Vagina (tissue), 2 donors: Measurements from ENCODE around the gene DLG2. TPM values are rescaled to one million over a fixed set of nuclear protein-coding genes. Genes with fewer than 3 reads are reported as not detected.

ENCODE experiments used
- DNase-seq, 2 donors: peaks; one replicate each; pipeline ENCODE4 v3.0.0-alpha.2; 2017; ENCODE audit errors: extremely low spot score in 2 of 2
- H3K27ac ChIP-seq: fragments of 200-600 bp; sonication (generic); one replicate; pipeline ENCODE4 v1.5.1; 2019
- H3K27me3 ChIP-seq: fragments of 200-600 bp; sonication (generic); one replicate; pipeline ENCODE4 v1.5.1; 2019
- H3K36me3 ChIP-seq, 2 donors: fragments of 200-600 bp; sonication (generic); one replicate each; pipeline ENCODE4 v1.5.1; 2017 to 2019
- H3K4me1 ChIP-seq: fragments of 200-600 bp; sonication (generic); one replicate; pipeline ENCODE4 v1.5.1; 2019
- H3K4me3 ChIP-seq, 2 donors: fragments of 200-600 bp; sonication (generic); 1 replicate in 1 of 2; 2 replicates in 1 of 2; pipeline ENCODE4 v1.5.1; 2016 to 2019
- H3K9me3 ChIP-seq: fragments of 200-600 bp; sonication (generic); one replicate; pipeline ENCODE4 v1.5.1; 2019
- CTCF ChIP-seq, 3 experiments: fragments of 450-650 bp in 2 of 3; fragments of 200-600 bp in 1 of 3; sonication (generic) in 1 of 3; IDR thresholded peaks; one replicate each; pipeline ENCODE4 v1.5.1; 2017 to 2019; ENCODE audit warnings: antibody characterized with exemption in 3 of 3, mild to moderate bottlenecking in 2 of 3, moderate library complexity in 2 of 3
- POLR2A ChIP-seq, 2 donors: fragments of 450-650 bp; IDR thresholded peaks; one replicate each; pipeline ENCODE4 v1.6.1; 2017; ENCODE audit warnings: antibody characterized with exemption in 2 of 2, mild to moderate bottlenecking in 2 of 2, moderate library complexity in 2 of 2
- POLR2AphosphoS5 ChIP-seq, 2 donors: sonication (generic); formaldehyde crosslinking; IDR thresholded peaks; one replicate each; pipeline ENCODE4 v1.9.0; 2017; ENCODE audit warnings: antibody characterized with exemption in 2 of 2, mild to moderate bottlenecking in 2 of 2, low read depth in 1 of 2; ENCODE audit not compliant: insufficient read depth in 1 of 2
- intact Hi-C: fragments of 100-400 bp; cut with DNase I; formaldehyde crosslinking; loops from one replicate; pipeline ENCODE4 v1.15.1; 2023
- total RNA-seq: library from RNA; depleted of rRNA; stranded (reverse); fragments of >200 nt; gene quantifications from one replicate; pipeline ENCODE4 v1.2.3, GENCODE V29; 2016

The DLG2 gene
- total RNA-seq, 1 donor from 2014 or later: 10.1 TPM

- no peaks in the 10 kb centered on the region for H3K9me3 ChIP-seq
- intact Hi-C loops: no loop called here
- H3K4me3 ChIP-seq: no peak overlapping the region
- no peaks in the 10 kb centered on the region for H3K4me1 ChIP-seq
- no peaks in the 10 kb centered on the region for H3K27me3 ChIP-seq
- H3K36me3 ChIP-seq: no peaks in the 10 kb centered on the region
- no peak for TF ChIP-seq POLR2A (IDR thresholded peaks at IDR 0.05)
- TF ChIP-seq CTCF (IDR thresholded peaks at IDR 0.05): no peak
- no peak for TF ChIP-seq POLR2AphosphoS5 (IDR thresholded peaks at IDR 0.05; ENCODE audit: insufficient read depth in 1 of 2, low read depth in 1 of 2)
- no peak for DNase-seq
- no peak overlapping the region for H3K27ac ChIP-seq
Measured at GRCh38 chr11:83871054-83871453, 1756.1 kb downstream of the DLG2 start.

- H3K27me3 ChIP-seq: no peaks in the 10 kb centered on the region
- H3K4me1 ChIP-seq: no peaks in the 10 kb centered on the region
- no peak overlapping the region for H3K27ac ChIP-seq
- H3K4me3 ChIP-seq: no peak overlapping the region
- H3K9me3 ChIP-seq: no peaks in the 10 kb centered on the region
- no peak for DNase-seq
- no peaks in the 10 kb centered on the region for H3K36me3 ChIP-seq
- intact Hi-C loops: no loop called here
- TF ChIP-seq POLR2AphosphoS5 (IDR thresholded peaks at IDR 0.05; ENCODE audit: insufficient read depth in 1 of 2, low read depth in 1 of 2) (no peak), POLR2A (IDR thresholded peaks at IDR 0.05) (no peak), CTCF (IDR thresholded peaks at IDR 0.05) (no peak)
Measured at GRCh38 chr11:83866655-83867054, 1760.5 kb downstream of the DLG2 start.

- Histone ChIP-seq H3K36me3 (no peaks in the 10 kb centered on the region), H3K27ac (no peak overlapping the region), H3K4me3 (no peak overlapping the region), H3K9me3 (no peaks in the 10 kb centered on the region), H3K4me1 (no peaks in the 10 kb centered on the region), H3K27me3 (no peaks in the 10 kb centered on the region)
- intact Hi-C loops: no loop called here
- TF ChIP-seq POLR2AphosphoS5 (IDR thresholded peaks at IDR 0.05; ENCODE audit: insufficient read depth in 1 of 2, low read depth in 1 of 2) (no peak), CTCF (IDR thresholded peaks at IDR 0.05) (no peak), POLR2A (IDR thresholded peaks at IDR 0.05) (no peak)
- DNase-seq: no peak
Measured at GRCh38 chr11:83865636-83866461, 1761.3 kb downstream of the DLG2 start.

GRCh38 chr11:83864412-83865057 lies 1762.6 kb downstream of the DLG2 start:
- H3K36me3 ChIP-seq: no peaks in the 10 kb centered on the region
- DNase-seq: no peak
- no peaks in the 10 kb centered on the region for H3K4me1 ChIP-seq
- no peaks in the 10 kb centered on the region for H3K27me3 ChIP-seq
- intact Hi-C loops: no loop called here
- no peak for TF ChIP-seq CTCF (IDR thresholded peaks at IDR 0.05)
- TF ChIP-seq POLR2AphosphoS5 (IDR thresholded peaks at IDR 0.05; ENCODE audit: insufficient read depth in 1 of 2, low read depth in 1 of 2): no peak
- no peak for TF ChIP-seq POLR2A (IDR thresholded peaks at IDR 0.05)
- no peak overlapping the region for H3K27ac ChIP-seq
- no peaks in the 10 kb centered on the region for H3K9me3 ChIP-seq
- H3K4me3 ChIP-seq: no peak overlapping the region

GRCh38 chr11:83863272-83863671 lies 1763.9 kb downstream of the DLG2 start:
- H3K4me3 ChIP-seq: no peak overlapping the region
- no peak for TF ChIP-seq CTCF (IDR thresholded peaks at IDR 0.05)
- intact Hi-C loops: no loop called here
- no peaks in the 10 kb centered on the region for H3K36me3 ChIP-seq
- H3K9me3 ChIP-seq: no peaks in the 10 kb centered on the region
- H3K27ac ChIP-seq: no peak overlapping the region
- no peak for DNase-seq
- no peaks in the 10 kb centered on the region for H3K27me3 ChIP-seq
- H3K4me1 ChIP-seq: no peaks in the 10 kb centered on the region
